GM21447 (cell line): Measurements from ENCODE around the gene MUC2.

Experiments used
- ATAC-seq: cut with Tn5 transposase; IDR thresholded peaks from one replicate; pipeline ENCODE4 v1.9.1; 2021; ENCODE audit not compliant: unreplicated experiment

Gene MUC2

DNA sequence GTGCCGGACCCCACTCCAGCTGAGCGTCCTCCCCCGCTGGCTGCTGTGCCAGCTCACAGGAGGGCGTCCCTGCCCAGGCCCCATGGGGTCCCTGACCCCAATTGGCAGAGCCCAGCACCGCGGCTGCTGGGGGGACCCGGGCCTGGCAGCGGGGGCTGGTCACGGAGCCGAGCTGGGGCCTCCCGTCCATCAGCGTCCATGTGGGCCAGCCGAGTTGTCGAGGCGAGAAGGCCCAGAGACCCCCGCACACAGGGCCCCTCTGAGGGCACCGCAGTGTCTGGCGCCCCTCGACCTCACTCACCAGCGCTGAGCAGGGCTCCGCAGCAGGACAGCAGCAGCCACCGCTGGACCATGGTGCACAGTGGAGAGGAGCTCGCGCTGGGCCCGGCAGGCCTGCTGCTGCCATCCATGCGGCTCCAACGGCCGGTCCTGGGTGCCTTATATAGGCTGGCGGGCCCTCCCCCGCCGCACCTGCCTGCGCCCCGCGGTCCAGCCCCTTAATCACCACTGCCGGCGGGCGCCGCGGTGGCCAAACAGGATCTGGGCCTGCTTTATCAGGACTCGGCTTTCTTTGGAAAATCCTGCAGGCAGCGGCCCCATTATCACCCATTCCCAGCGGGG lies 38.3 kb upstream of the MUC2 start, which contains the start of gene MUC6:
Gene MUC6 (minus strand): TSS at position 416 of the 621 bp plus-strand sequence. CDS start 63 bp downstream, at position 353.
- no peak for ATAC-seq

DNA sequence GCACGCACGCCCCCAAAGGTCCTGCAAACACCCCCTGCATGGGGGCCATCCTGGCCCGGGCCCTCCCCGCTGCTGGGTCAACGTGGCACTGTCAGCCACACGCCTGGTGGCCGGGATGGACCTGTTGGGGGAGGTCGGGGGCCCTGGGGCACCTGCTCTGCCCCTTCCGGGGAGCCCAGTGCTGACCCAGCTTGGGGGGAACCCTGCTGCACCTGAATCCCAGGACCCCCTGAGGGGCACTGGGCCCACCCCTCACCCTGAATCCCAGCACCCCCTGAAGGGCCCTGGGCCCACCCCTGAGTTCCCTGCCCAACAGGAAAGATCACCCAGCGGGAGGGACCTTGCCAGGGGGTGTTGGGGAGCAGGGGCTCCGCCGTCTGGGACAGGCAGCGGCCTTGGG lies 37.7 kb upstream of the MUC2 start:
- no peak for ATAC-seq

DNA sequence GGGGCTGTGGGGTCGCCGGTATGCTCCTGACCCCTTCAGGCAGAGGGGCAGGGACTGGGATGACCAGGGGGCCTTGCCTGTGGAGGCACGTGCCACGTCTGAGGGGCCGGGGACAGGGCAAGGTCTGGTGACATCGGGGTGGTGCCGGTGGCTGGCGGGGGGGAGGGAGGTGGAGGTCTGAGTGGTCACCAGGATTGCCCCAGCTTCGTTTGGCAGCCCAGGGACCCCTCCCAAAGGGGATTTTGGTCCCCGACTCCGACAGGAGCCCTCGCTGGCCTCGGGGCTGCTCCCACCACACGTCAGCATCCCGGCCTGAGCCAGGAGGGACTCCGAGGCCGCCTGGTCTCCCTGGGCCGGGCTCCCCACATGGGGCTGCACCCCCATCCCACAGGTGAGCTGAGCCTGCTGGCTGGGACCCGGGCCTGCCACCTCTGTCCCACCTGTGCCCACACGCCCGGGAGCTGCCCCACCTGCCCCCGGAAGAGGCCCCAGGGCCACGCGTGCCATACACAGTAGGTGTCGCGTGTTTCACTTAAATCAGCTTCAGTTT lies 37.1 kb upstream of the MUC2 start:
- no peak for ATAC-seq

DNA sequence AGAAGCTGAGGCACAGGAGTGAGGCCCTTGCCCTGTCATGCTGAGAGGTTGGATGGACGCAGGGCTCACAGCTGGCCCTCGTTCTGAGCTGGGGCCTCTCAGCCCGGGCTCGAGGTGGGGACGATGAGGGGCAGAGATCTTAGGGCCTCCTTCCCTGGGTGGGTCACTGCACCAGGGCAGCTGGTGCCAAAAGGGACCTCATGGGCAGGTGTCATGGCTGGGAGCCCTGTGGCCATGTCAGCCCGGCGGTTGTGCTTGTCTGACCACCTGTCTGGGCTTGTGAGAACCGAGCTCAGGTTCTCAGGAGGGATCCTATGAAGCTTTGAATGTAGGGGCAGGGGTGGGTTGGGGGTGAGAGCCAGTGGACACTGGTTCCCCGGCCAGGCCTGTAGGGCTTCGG lies 36.3 kb upstream of the MUC2 start:
- ATAC-seq = no peak

DNA sequence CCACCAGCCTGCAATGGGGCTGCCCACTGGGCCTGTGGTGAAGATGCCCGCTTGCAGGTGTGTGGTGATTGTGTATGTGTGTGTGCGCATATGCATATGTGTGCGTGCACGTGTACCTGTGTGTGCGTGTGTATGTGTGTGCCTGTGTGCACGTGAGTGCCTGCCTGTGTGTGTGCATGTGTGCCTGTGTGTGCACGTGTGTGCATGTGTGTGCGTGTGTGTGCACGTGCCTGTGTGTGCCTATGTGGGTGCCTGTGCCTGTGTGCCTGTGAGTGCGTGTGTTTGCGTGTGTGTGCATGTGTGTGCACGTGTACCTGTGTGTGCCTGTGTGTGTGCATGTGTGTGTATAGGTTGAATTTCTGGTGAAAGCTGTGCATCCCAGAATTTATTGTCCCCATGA lies 35.8 kb upstream of the MUC2 start:
- ATAC-seq = no peak

DNA sequence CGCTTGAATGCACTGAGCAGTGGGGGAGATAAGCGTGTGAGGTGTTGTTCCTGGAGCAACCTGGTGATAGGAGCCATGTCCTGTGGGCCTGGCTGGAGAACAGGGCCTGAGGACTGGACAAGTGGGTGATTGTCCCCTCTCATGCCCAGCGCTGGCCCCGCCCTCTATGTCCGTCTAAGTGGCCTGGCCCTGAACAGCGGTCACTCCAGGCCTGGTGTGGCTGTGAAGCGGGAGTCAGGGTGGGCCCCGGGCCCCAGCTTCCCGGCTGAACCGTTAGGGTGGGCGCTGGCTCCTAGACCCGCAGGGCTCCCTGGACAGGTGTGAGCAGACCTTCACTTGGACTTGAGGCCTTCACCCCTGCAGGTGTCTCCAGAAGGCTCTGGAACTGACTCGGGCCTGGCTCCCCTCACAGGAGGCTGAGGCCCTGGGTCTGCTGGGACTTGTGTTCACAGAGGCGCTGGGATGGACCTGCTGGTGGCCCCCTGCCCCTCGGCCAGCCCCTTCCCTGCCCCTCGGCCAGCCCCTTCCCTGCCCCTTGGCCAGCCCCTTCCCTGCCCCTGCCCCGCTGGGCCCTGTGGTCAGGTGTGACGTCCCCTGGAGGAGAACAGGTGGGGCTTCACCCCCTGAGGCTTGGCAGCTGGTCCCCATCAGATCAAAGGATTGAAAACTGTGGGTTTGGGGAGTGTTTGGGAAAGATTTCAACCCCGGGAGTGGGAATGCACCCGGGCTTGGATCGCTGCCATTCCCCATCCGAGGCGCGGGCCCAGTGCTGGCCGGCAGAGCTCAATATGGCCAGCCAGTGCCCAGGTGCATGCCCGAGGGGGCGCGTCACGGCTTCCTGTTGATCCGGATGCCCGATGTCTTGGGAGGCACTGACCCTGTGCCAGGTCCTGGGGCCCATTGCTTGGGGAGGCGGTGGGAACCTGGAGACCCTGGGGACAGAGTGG lies 34.9 kb upstream of the MUC2 start:
- ATAC-seq = no peak

DNA sequence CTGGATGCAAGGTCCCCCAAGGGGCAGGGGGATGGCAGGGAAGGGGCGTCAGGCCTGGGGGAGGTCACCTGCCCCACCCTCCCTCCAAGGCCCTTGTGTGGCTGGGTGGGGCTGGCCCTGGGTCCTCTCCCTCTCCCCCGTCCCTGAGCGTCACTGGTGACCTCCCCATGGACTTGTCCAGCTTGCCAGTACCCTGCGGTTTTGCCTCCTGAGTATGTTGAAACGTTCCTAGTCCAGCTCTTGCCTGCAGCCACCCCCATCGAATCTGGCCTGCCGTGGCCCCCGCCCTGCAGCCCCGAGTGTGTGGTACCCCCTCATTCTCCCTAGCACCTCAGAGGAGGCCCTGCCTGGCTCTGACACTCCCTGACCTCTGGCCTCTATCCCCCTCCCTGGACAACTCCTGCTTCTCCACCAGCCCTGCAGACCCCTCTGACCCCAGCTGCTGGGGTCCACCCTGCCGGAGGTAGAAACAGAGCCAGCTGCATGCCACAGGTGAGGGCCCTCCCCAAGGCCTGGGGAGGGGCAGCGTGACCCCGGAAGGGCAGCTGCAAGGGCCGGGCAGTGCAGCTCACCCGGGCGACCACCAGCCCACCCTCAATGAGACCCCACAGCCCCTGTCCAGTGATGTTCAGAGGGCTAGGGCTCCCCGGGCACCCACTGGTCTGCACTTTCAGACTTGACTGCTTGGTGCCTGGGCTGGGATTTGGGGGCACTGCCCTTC lies 34.1 kb upstream of the MUC2 start:
- ATAC-seq = no peak

DNA sequence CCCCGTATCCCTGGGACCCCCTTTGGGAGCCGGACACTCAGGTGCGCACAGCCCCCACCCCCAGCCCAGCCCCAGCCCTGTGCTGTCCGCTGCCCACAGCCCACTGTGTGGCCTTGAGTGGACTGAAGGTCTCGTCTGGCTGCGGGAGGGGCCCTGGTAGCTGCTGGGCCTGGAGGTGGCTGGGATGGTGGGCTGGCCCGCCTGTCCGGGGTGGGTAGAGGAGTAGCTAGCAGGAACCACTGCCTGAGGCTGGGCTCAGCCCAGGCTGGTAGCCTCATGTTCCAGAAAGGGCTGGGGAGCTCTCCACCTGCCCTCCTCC lies 33.6 kb upstream of the MUC2 start:
- ATAC-seq = no peak

DNA sequence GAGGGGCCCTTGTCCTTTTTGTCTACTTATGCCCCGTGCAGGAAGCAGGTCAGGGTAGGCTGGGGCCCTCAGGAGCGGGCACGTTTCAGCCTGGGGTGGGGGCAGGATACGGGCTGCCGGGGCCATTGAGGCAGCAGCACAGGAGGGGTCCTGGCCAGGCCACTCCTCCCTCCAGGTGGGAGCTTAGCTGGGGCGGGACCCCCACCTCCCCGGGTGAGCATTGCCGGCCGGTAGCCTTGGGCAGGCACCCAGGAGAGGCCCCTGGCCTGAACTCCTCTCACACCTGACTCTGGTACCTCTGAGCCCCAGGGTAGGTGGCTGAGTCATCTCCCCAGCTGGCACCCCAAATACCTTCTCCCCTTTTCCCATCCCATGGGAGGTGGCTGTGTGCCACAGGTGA lies 33.2 kb upstream of the MUC2 start:
- no peak for ATAC-seq

DNA sequence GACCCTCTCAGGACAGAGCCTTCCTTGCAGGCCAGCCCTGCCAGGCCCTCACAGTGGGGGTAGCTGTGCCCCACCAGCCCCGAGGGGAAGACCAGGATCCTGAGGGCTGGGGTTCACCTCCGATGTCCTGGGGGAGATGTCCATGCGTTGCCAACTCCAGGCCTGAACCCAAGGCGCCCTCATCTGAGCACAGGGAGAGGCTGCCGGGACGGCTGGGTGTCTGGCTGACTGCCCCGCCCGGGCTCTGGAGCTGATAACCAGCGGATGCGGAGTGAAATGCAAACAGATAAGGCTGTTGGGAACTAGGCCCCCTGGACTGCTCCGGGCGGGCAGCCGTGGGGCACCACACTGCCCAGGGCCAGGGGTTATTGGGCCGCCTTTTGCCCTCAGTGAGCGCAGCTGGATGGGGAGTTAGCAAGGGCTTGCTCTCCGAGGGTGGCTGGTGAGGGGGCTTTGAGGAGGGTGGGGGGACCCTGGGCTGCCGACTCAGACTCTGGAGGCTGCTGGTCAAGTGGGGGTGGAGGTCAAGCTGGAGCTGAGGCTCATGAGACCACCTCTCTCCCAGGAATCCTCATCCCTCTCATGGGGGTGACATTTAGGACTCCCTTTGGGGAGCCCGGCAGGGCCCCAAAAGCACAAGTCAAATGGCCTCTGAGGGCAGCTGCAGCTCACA lies 32.6 kb upstream of the MUC2 start:
- no peak for ATAC-seq

DNA sequence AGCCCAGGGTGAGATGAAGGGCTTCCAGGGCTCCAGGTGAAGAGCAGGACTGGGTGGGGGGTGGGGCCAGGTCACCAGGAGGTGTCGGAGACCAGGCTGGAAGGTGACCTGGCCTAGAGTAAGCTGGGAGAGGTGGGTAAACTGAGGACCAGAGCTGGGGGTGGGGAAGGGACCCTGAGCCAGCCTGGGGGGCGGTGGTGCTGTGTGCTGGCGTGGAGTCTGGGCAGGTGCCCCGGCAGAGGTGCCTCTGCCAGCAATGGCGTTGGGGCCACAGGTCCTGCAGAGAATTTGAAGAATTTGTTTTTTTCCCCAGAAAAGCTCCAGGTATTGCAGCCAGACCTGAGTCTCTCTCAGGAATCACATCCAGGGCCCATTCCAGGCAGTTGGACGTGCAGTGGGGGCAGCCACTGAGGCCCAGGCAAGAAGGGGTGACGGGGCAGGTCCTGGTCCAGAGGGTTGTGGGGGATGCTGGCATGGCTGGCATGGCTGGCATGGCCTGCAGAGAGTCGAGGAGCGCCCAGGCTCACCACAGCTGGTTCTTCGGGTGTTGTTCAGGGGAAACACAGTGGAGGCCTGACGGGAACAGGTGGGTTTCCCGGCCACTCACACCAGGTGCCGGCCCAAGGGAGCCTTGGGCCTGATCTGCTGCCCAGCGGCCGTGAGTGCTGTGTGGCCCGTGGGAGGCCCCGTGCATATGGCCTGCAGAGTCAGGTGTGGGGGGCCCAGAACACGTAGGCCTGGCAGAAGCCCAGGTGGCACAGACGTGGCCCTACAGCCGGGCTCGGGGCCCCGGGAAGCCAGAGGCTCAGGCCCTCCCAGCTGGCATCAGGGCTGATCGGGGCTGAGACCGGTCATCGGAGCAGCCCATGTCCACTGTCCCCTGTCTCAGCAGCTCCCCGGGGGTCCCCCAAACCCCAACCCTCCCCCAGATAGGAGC lies 31.8 kb upstream of the MUC2 start:
- ATAC-seq = no peak

DNA sequence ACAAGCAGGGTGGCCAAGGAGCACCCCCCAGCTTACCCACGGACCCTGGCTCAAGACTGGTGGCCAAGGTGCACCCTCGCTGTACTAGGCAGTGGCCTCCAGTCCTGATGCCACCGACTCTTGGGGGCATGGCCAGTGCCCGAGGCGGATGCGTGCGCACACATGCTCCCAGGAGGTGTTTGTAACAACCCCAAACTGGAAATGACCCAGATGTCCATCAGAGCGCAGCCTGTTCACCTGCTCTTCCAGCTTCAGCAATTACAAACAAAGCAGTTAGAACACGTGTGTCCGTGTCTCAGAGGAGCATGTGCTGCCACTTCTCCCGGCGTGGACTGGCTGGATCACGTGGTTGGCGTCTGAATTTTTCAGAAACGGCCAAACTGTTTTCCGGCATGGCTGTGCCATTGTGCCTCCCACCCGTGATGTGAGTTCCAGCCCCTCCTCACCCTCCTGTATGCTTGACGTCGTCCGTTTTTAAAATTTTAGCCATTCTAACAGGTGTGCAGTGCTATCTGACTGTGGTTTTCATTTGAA lies 31.0 kb upstream of the MUC2 start:
- no peak for ATAC-seq

DNA sequence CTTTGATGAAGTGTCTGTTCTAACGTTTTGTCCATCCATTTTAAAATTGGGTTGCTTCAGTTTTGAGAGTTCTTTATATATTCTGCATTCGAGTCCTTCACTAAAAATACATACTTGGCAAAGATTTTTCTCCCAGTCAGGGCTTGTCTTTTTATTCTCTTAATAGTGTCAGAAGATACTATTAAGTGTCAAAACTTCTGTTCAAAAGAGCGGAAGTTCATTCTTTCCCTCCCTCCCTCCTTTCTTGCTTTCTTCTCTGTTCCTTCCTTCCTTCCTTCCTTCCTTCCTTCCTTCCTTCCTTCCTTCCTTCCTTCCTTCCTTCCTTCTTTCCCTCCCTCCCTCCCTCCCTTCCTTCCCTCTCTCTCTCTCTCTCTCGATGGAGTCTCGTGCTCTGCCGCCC lies 30.5 kb upstream of the MUC2 start:
- no peak for ATAC-seq

DNA sequence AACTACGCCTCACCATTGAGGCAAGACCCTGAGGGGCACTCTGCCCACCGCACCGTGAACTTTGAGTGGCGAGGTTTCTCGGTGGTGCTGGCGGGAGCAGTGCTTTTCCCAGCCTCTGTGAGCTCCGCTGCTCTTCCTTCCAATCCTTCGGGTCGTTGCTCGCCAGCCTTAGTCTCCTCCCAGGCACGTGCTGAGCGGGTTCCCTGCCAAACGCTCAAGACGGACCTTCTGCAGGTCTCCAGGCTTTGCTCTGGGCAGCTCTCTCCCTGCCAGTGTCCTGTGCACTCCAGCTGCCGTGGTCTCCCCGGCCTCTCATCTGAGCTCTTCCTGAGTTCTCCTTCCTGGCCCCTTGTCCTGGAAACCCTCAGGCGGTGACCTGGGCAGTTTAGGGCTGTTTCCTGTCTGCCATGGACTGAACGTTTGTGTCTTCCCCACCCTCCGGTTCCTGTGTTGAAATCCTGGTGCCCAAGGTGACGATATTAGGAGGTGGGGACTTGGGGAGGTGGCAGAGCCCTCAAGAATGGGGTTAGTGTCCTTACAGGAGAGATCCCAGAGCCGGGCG lies 27.0 kb upstream of the MUC2 start:
- no peak for ATAC-seq

DNA sequence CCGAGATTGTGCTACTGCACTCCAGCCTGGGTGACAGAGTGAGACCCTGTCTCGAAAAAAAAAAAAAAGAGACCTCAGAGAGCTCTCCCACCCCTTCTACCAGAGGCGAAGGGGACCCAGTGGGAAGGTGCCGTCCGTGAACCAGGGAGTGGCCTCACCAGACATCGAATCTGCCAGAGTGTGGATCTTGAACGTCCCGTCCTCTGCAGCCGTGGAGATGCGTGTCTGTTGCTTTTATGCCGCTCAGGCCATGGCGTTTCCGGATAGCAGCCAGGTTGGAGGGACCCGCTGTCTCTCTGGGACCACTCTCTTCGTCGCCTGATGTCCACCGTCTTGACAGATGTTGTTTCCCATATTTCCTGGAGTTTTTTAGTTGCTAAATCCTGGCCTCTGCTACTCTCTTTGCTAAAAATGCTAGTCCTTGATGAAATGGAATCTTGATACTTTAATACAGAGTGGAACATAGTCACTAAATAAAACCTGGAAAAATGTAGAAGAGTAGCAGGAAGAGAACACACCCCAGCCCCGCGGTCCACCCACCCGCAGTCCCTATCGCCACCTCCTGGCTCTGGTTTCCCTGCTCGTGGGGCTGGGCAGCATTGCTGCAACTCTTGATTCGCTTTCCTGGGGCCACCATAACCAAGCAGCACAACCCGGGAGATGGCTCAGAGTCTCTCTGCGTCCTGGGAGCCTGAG lies 26.2 kb upstream of the MUC2 start:
- no peak for ATAC-seq

DNA sequence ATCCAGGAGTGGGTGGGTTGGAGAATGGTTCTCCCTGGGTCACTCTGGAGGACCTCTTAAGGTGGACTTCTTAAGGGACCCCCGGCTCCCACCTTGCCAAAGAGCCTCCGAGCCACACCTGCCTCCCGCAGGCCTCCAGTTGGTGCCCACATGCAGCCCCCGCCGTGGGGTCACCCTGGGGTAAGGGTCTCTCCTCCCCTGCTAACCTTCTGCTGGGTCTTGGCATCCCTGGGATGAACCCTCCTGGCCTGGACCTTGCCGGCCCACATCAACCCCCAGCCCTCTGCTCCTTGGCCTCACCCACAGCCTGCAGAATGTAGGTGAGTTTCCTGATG lies 25.6 kb upstream of the MUC2 start:
- no peak for ATAC-seq

DNA sequence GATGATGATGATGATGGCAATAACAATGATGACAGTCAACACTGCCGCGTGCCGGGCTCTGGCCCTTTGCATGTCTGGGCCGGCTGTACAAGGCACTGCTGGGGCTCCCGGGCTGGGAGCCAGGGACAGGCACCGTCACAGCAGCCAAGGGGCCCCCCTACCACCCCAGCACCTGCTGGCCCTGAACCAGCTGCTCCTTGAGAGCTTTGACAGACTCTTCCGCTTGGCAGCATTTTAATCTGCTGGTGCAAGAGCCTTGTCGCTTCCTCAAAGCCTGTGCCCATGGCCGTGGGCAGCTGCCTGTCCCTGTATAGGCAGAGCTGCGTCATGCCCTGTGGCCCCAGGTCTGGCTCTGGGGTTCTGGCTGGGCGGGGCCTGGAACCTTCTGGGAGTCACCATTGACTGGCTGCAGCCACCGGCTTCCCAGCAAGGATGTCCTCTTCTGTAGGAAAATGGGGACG lies 25.2 kb upstream of the MUC2 start:
- ATAC-seq = no peak

DNA sequence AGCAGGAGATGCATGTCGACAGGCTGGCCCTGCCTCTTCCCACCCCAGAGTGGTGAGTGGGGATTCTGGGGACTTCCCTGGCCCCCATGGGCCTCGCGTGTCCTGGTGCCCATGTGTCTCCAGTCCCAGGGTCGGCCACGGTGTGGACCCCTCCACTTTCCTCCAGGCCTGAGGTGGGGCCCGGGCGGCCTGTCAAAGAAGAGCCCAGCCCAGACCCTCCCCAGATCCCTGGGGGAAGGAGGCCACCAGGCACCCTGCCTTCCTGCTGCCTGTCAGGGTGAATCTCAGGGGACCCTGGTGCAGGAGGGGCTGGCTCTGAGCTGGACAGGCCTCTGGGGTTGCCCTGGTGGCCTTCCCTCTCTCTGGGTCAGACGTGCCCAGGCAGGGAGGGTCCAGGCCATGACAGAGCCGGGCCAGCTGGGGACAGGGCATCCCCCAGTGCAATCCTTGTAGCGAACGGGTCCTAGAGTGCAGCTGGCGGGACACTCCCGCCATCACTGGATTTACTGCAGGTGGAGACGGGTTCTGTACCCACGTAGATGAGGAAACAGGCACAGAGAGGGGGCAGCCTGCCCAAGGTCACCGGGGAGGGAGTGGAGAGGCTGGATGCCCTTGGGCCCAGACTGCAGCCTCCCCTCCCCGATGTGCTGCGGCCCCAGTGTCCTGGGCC lies 24.6 kb upstream of the MUC2 start:
- no peak for ATAC-seq
